GM18861 (cell line): Measurements from ENCODE around the gene IGFALS.

ENCODE experiments used
- ATAC-seq: cut with Tn5 transposase; IDR thresholded peaks from one replicate; pipeline ENCODE4 v1.9.1; 2021; ENCODE audit not compliant: unreplicated experiment

IGFALS gene

DNA sequence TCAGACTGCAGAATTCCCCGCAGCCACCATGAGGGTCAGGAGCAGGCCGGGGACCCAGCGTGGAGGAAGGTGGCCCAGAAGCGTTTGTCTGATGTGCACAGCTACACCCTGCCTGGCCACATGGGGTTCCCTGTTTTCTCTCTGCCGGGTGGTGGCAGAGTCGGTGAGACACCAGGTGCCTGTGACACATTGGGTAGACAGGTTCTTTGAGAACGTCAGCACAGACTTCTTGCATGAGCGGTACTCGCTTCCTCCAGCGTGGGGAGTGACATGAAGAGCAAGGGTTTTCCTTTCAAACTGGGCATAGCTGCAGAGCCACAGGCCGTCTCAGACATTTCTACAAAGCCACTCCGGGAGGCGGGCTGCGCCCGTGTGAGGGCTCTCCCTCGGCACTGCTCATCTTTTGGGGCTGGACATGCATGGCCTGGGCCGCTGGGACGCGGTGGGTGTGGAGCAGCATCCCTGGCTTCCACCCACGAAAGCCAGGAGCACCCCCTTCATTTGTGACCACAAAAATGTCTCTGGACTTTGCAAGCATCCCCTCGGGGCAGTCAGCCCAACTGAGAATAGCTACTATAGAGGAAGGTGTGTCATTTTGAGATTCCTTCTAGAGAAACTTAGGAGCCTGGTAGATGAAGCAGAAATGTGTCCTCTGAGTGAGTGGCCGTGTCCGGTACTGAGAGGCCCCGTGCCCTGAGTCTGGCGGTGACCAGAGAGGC, 48.2 kb downstream of the IGFALS start:
- ATAC-seq = no peak

DNA sequence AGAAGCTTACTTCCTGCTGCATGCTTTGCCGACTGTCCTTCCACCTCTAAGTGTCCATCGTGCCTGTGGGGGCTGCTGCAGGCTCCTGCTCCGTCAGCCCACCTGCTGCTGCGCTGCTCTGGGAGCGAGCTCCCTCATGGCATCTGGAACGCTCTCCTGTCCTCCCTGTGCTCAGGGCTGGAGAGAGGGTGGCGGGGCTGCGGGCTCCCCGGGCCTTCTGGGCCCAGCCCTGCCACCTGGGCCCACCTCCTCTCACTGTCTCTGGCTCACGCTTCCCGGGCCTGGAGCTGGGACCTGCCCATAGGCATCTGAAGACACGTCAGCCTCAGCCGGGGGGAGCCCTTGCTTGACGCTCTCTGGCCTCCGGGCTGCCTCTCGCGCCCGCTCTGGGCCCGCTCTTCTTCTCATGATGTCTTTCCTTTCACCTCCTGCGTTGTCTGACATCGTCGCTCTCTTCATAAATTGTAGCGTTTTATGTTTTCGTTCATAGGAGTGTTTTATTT, 49.1 kb downstream of the IGFALS start:
- no peak for ATAC-seq

DNA sequence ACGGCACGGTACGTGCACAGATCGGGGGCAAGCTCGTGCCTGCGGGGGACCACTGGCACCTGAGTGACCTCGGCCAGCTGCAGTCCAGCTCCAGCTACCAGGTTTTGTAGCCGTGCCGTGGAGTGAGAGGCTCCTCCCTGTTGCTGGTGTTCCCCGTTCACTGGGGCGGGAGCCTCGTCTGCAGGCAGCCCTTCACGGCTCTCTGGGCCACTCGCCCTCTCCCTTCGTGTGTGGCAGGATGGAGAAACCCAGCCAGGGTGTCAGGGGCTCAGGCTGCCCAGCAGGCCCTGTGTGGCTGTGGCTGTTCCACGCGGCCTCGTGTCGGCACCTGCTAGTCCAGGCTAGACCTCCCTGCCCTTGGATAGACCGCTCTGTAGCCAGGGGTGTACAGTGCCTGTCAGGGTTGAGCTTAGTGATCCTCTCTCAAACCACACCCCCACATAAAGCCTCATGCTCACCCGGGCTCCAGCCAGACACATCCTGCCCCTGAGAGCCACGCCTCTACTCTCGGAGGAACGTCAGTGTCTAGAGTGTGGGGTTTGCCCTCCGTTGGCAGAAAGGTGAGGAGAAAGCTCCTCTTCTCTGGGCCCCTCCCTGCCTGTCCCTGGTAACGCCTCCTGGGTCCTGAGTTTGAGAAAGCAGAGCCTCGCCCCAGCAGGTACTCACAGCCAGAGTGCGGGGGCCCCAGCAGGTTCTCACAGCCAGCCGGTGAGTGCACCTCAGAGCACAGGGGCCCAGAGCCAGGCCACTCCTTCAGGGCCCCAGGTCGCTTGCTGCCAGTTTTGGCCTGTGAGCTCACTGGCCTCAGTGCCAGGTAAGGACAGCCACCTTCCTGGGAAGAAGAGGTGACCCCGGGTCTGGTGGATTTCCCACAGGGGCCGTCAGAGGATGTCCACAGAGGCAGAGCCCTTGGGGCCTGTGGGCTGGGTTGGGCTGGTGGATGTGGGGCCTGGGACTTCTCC, 49.8 kb downstream of the IGFALS start:
- no peak for ATAC-seq

DNA sequence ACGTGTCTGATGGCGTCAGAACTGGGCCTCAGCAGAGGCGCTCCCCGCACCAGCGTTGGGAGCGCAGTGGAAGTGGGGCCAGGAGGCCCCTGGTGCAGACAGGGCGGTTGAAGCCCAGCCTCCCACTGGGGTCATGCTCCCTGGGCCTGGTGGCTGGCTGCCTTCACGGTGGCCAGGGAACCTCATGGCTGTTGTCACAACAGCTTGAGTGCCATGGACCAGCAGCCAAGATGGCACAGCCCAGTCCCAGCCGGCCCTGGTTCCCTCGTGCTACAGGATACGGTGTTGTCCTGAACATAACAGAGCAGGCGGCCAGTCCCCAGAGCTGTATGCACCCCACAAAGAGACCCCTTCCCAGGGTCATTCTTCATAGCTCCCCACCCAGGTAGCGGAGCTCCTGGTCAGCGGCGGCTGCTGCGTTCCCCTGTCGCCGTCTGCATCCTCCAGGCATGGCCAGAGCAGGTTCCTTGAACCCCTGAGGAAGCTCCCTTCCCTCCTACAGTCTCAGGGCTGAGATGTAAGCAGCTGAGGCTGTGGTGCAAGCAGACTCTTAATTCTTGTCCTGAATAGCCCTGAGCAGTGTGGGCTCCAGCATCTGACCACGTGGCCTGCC, 51.8 kb downstream of the IGFALS start:
- ATAC-seq = no peak

DNA sequence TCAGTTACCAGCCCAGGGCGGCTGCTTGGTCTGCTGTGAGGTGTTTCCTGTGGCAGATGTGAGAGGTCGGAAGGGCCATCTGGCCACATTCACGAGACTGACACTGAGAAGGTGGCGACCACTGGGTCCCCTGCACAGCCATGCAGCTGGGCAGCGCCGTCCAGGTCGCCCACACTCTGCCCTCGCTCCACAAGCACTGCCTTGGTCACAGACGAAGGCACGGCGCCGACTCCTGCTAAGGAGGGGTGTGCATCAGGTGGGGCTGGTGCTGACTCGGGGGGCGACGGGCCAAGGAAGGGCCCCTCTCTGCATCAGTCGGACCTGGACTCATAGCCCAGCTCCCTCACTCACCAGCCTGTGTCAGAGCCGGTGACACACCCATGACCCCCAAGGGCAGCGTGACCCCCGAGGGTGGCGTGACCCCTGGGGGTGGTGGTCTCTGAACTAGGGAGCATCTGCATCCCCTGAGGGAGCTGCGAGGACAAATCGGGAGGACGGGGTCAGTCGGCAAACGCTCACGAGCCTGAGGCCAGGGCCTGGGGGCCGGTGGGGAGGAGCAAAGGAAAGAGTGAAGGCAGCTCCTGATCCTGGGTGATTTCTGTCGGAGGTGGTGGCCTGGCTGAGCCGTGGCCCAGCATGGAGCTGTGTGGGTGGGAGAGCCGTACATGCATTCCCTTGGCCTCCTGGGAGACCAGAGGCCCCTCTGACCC, 52.6 kb downstream of the IGFALS start:
- ATAC-seq = no peak
